Bronchial epithelial cell (primary cell): Measurements from ENCODE around the gene DQX1. TPM values are rescaled to one million over a fixed set of nuclear protein-coding genes. Genes with fewer than 3 reads are reported as not detected.
"Not testable (repeated sequence)": the region's sequence is repeated elsewhere in the genome, so short reads cannot be mapped to it uniquely, and the experiment has no call there.

Experiments
- DNase-seq: peaks from one replicate; pipeline ENCODE4 v3.0.0-alpha.2; 2010; ENCODE audit warnings: low read depth
- FAIRE-seq: peaks from 2 replicates; lab custom pipeline; 2011; peaks lifted over from hg19 to GRCh38; lab: Jason Lieb, UNC
- H3K27me3 ChIP-seq: 2 replicates; pipeline ENCODE4 v1.5.1; 2011; ENCODE audit warnings: low read length; ENCODE audit not compliant: control insufficient read depth, insufficient read depth
- H3K36me3 ChIP-seq: 2 replicates; pipeline ENCODE4 v1.5.1; 2011; ENCODE audit warnings: low read length; ENCODE audit not compliant: control insufficient read depth, insufficient read depth
- H3K4me3 ChIP-seq: 2 replicates; pipeline ENCODE4 v1.5.1; 2011; ENCODE audit warnings: mild to moderate bottlenecking, low read depth, low read length, control low read depth
- total RNA-seq: library from RNA; depleted of rRNA; stranded (reverse); fragments of >200 nt; gene quantifications from 2 replicates; pipeline ENCODE4 v1.2.1, GENCODE V29; 2014
- TF ChIP-seq, protein P1 (sequence below): IDR thresholded peaks from 2 replicates; pipeline ENCODE4 v1.5.1; 2011; ENCODE audit warnings: mild to moderate bottlenecking, moderate library complexity, low read length, control low read depth, inconsistent platforms; ENCODE audit not compliant: insufficient read depth, severe bottlenecking

The DQX1 gene
- total RNA-seq, 1 donor from 2014 or later, result 1.6 TPM

DNA sequence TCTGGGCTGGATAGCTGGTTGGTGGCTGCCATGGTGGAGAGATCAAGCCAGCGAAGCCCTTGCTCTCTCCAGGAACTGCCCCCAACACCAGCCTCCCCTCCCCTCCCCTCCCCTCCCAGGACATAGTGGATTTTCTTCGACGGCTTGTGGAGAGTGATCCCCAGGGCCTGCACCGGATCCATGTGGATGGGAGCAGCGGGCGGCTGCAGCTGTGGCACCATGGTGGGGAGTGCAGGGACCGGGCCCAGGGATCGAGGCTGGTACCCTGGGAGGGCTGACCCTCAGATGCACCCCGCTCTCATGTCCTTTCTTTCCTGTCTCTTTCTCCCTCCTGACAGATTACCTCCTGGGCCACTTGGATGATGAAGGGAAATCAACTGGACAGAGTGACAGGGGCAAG is 36.1 kb downstream of the DQX1 start:
- no peak overlapping the region for H3K4me3 ChIP-seq
- TF ChIP-seq, protein P1, sequence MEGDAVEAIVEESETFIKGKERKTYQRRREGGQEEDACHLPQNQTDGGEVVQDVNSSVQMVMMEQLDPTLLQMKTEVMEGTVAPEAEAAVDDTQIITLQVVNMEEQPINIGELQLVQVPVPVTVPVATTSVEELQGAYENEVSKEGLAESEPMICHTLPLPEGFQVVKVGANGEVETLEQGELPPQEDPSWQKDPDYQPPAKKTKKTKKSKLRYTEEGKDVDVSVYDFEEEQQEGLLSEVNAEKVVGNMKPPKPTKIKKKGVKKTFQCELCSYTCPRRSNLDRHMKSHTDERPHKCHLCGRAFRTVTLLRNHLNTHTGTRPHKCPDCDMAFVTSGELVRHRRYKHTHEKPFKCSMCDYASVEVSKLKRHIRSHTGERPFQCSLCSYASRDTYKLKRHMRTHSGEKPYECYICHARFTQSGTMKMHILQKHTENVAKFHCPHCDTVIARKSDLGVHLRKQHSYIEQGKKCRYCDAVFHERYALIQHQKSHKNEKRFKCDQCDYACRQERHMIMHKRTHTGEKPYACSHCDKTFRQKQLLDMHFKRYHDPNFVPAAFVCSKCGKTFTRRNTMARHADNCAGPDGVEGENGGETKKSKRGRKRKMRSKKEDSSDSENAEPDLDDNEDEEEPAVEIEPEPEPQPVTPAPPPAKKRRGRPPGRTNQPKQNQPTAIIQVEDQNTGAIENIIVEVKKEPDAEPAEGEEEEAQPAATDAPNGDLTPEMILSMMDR, result no peak
- no peak for FAIRE-seq
- H3K36me3 ChIP-seq, result peaks cover 15% of the 10 kb centered on the region
- no peaks in the 10 kb centered on the region for H3K27me3 ChIP-seq
- DNase-seq, result no peak

DNA sequence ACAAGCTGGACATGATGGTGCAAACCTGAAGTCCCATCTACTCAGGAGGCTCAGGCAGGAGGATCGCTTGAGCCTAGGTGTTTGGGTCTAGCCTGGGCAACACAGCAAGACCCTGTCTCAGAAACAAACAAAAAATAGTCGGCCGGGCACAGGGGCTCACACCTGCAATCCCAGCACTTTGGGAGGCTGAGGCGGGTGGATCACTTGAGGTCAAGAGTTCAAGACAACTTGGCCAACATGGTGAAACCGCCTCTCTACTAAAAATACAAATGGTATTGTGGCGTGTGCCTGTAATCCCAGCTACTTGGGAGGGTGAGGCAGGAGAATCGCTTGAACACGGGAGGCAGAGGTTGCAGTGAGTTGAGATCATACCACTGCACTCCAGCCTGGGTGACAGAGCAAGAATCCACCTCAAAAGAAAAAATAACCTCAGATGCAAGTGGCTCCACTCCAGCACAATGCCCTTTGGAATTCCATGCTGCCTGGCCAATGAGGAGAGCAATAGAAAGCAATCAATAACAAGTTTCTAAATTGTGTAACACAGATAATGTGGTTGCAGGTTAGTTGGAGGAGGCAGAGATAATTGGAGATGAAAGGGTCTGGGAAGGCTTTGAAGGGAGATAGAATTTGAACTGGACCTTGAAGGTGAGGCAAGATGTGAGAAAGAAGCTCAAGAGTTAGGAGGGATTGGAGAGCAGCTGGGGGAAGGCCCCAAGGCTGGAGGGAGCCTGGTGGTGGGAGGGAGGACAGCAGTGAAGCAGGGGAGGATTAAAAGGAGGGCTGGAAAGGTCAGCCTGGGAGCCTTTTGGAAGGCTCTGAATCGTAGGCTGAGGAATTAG is 37.2 kb downstream of the DQX1 start:
- no peaks in the 10 kb centered on the region for H3K27me3 ChIP-seq
- no peak overlapping the region for H3K4me3 ChIP-seq
- TF ChIP-seq, protein P1, result no peak
- DNase-seq (no peak), FAIRE-seq (no peak)
- H3K36me3 ChIP-seq, result peaks cover 14% of the 10 kb centered on the region

DNA sequence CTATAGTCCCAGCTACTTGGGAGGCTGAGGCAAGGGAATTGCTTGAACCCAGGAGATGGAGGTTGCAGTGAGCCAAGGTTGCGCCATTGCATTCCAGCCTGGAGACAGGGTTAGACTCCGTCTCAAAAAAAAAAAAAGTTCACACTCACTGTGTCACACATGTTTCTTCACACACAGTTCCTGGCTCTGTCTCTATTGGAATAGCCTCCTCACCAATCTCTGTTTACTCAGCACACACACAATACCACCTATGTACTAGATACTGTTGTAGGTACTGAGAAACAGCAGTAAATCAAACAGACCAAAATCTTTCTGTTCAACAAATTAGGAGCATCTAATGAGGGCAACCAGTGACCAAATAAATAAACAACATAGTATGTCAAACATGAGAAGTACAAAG is 39.9 kb downstream of the DQX1 start:
- DNase-seq, result no peak
- TF ChIP-seq, protein P1, result no peak
- Histone ChIP-seq H3K27me3 (no peaks in the 10 kb centered on the region), H3K4me3 (no peak overlapping the region), H3K36me3 (peaks cover 6% of the 10 kb centered on the region)
- FAIRE-seq, result no peak

DNA sequence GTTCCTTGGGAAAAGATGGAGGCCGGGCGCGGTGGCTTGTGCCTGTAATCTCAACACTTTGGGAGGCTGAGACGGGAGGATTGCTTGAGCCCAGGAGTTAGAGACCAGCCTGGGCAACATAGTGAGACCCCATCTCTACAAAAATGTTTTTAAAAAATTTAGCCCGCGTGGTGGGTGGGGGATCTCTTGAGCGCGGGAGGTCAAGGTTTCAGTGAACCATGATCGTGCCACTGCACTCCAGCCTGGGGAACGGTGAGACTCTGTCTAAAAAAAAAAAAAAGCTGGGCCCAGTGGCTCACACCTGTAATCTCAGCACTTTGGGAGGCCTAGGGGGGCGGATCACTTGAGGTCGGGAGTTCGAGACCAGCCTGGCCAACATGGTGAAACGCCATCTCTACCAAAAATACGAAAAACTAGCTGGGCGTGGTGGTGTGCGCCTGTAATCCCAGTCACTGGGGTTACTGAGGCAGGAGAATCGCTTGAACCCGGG is 42.3 kb downstream of the DQX1 start:
- not testable (repeated sequence) for FAIRE-seq

DNA sequence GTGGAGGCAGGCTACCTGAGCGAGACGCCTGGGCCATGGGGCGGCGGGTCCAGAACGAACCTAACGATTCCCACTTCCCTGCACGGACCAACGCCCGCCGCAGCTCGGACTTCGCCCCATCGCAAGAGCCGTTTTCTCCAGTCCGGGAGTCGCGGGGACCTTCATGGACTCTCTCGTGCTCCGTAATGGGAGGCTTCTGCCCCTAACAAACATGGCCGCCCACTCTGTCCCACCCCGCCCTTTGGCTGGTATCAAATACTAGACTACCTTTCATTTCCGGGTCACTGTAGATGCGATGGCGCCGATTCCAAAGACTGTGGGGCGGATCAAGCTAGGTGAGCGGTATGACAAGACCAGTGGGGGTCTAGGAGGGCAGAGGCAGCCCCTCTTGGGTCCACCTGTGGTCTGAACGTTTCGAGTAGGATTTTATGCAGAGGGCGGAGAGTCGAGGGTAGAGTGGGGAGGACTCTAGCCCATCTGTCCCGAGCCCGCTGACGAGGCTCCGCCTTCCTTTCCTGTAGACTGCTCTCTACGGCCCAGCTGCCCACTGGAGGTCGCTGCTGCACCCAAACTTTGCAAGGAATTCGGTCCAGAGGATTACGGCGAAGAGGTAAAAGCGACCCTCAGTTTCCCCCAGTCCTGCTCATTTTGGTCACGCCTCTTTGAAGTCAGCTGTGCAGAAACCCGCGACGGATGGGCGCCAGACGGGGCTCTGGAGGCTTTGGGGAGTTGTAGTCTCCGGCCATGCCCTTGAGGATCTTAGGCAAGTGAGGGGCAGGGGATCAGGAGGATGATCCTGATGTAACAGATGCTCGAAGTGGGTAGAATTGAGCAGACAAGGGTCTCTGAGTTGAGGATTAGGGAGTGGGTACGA is 43.0 kb downstream of the DQX1 start, which contains the start of the genes CCDC142 and TTC31:
Gene CCDC142 (minus strand): TSS at position 198 of the 874 bp plus-strand sequence. CDS start 161 bp downstream, at position 37.
Gene TTC31 (plus strand): TSS at position 281 of the 874 bp plus-strand sequence. CDS start 15 bp downstream, at position 296.
- no peak for FAIRE-seq
- peak within 1 kb of the TSS; percentile 91 for H3K4me3 ChIP-seq
- TF ChIP-seq, protein P1, result peak; percentile 95
- peaks cover 6% of the 10 kb centered on the region for H3K36me3 ChIP-seq
- peak; percentile 89 for DNase-seq
- H3K27me3 ChIP-seq, result no peaks in the 10 kb centered on the region

More for the DNA sequence above, 42.3 kb downstream of the DQX1 start:
- not testable (repeated sequence) for H3K27me3 ChIP-seq, DNase-seq, H3K36me3 ChIP-seq
- H3K4me3 ChIP-seq, result peak overlapping the region; percentile 91
